Cerebellar nuclear complex (tissue), 1 donor: ENCODE results near the gene GRXCR1.

Experiments used
- DNase-seq, 2 experiments: peaks; one replicate each; lab custom pipeline; 2025; lab: John Stamatoyannopoulos, UW

Gene GRXCR1

GRCh38 chr4:42892413-42892812 is at the start of gene GRXCR1:
Gene GRXCR1, plus strand, starts transcription at chr4:42892713. Its CDS starts 554 bp downstream, at chr4:42893267.
- DNase-seq = no peak

DNA sequence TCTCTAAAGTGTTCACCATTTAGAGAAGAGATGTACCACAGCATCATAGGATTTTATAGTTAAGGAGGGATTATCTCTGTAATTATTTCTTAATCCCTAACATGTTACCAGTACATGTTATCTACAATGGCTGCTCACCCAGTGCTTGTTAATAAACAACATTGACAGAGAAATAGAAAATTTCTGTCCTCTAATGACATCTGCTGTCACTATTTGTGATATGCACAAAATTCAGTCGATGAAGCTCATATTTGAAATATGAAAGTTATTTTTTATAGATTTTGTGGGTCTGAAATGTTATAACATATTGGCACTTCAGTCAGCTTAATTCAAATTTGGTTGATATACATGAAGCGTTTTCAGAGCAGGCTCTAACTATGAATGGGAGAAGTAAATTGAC is 48.8 kb upstream of the GRXCR1 start:
- no peak for DNase-seq

DNA sequence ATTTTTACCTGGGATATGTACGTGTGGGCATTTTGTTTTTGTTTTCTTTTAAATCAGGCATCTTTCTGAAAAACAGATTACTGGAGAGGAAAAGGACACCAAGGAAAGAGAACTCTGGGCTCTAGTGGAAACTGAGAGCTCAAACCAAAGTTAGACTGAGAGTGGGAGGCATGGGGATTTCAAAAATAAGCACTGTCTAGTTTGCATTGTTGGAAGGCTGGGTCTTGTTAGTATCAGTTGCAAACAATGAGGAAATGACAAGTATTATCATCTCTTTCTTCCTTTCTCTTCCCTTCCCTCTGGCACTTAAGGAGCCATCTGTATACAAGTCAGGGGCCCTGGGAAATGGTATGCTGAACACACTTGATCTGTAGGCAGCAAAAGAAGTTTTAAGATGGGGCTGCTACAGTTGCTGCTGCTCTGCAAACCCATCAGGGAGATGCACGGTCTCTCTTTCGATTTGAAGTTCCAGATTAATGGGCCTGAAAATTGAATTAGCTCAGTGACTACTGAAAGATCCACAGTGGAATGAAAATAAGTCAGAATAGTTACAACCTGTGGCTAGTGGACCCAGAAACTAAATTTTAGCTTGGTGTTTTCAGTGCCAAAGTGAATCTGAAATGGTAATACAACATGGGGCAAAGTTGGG is 48.0 kb upstream of the GRXCR1 start:
- DNase-seq = no peak

- no peak for DNase-seq
Measured at GRCh38 chr4:42845586-42845985, 46.9 kb upstream of the GRXCR1 start.

DNA sequence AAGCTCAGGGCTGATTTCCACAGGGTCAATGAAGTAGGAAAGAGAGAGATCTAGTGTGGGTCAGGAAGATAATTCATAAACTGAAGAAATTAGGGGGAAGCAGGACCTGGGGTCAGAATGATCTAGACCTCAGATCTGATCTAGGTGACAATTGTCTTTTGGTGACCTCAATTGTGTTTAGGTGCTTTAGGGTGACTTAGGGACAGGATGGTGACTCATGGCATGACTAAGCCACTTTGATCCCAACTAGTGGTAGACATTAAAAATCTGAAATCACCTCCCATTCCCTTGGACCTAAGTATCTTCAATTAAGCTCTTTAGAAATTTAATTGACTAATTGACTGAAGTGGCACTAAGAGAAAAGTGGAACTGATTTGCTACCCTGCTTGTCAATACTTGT is 36.7 kb upstream of the GRXCR1 start:
- DNase-seq = no peak

- peak in 1 of 2 experiments; percentile 8 for DNase-seq
Measured at GRCh38 chr4:42865572-42866189, 26.8 kb upstream of the GRXCR1 start.

DNA sequence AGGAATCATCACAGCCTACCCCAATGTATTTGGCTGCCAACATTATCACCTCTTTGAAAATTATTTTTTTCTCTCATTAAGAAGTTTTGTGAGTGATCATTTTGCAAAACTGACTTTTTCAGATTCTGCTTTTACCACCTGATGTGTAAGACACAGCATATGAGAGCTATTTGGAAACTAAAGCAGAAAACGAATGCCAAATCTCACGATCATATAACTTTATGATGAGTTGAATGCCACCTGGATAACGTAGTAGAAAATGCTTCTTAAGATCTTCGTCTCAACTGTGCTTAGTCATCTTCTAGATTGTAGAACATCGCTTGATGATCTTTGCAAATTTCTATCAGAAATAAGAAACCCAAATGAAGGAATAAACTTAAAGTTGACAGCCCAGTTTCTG is 21.3 kb upstream of the GRXCR1 start:
- DNase-seq = no peak

- DNase-seq = no peak
Measured at GRCh38 chr4:42871671-42872290, 20.7 kb upstream of the GRXCR1 start.

GRCh38 chr4:42878863-42879262 is 13.7 kb upstream of the GRXCR1 start:
- no peak for DNase-seq

DNA sequence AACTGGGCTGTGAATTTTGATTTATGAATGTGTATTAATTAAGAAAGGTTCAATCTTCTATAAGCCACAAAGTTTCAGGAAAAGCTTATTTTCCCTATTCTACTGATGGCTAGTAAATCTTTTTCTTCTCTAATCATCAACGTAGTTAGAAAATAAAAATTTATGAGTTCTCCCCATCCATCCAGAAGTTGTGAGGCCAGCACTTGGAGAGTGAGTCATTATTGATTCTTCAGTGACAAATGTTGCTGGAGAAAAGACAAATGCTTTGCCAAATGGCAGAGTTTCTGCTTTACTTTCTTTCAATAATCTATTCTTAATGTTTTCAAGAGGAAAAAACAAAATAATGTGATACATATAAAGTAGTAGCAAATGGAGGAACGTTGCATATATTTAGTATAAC is 11.3 kb upstream of the GRXCR1 start:
- DNase-seq = no peak

DNA sequence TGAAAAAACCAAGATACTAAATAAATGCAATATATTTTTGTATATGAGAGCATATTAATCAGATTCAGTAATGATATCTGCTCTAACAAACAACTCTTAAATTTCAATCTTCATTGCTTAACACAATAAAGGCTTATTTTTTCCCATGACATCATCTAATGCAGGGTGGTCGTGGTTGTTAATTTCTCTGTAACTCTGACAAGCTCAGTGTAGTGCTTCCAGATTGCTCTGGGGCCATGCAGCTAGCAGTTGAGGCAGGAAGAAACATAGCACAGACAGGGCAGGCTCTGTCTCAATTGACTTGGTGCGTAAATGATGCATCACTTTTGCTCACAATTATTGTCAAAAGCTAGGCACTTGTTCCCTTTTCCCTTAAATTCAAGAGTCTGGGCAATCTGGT is 869 bp upstream of the GRXCR1 start:
- DNase-seq = no peak

GRCh38 chr4:42895452-42895851 is 2.9 kb downstream of the GRXCR1 start:
- DNase-seq = no peak

DNA sequence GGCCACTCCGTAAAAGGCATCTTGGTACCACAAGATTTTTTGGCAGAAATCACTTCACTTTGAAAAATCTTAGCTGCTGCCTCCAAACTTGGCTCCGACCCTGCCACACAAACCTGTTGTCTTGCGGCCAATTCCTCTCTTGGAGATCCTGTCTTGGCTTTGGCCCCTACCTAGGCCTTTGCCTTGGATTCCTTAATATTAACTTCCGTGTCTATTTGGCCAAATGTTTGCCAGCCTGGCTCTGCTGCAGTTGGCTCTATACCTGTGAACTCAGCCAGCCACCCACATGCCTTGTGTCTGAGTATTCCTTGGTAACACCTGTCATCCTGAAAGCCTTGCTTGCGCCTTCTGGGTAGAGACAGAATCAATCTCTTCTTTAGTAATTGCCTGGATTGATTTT is 12.5 kb downstream of the GRXCR1 start:
- peak; percentile 25 to 62 for DNase-seq

- no peak for DNase-seq
Measured at GRCh38 chr4:42905591-42905990, 13.1 kb downstream of the GRXCR1 start.

- DNase-seq = no peak
Measured at GRCh38 chr4:42906341-42906740, 13.8 kb downstream of the GRXCR1 start.

GRCh38 chr4:42906891-42907759 is 14.6 kb downstream of the GRXCR1 start:
- DNase-seq = no peak

GRCh38 chr4:42910459-42910858 is 17.9 kb downstream of the GRXCR1 start:
- DNase-seq = no peak

DNA sequence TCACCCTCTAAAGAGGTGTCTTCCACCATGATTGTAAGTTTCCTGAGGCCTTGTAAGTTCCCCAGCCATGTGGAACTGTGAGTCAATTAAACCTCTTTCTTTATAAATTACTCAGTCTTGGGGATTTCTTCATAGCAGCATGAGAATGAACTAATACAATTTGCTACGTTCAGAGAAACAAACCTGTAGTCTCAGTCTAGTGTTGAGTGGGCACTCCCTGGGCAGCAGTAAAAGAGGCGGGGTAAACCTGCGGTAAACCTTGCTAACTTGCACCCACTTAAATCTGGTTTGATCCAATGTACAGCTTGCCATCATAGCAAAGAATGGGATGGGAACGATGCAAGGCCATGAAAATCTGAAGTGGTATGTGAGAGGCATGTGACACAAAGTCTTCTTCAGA is 22.4 kb downstream of the GRXCR1 start:
- no peak for DNase-seq

GRCh38 chr4:42915484-42915883 is 23.0 kb downstream of the GRXCR1 start:
- no peak for DNase-seq

DNA sequence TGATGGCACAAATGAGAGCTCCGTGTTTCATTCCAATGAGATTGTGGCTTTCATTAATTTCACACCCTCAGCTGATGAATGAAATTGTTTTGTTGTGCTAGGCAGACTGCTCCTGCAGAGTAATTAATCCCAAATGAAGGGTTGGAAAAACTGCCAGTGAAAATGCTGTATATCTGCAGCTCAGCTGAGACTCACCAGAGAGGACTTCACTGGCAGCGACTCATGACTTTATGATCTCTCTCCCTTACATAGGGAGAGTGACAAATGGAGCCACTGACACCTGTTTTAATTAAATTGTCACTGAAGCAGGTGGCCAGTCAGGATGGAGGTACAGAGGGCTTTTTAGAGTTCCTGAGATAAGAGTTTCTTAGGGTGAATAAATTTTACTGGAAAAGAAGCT is 24.8 kb downstream of the GRXCR1 start:
- no peak for DNase-seq

- no peak for DNase-seq
Measured at GRCh38 chr4:42923431-42923830, 30.9 kb downstream of the GRXCR1 start.

DNA sequence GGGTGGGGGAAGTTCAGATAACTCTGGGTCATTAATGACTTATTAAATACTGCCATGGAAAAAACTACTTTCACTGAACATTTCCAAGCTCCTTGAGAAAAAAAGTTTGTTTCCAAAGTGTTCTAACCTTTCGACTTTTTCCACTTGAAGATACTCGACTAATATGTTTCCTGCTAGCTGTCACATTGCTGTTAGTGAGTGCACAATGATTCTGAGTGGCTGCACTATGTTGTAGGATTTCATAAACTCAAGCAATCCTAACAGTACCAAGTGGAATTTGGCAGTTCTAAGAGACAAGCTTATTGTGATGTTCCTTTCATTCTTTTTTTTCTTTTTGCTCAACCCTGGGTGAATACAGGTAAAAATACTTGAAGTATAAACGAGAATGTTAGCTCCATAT is 33.4 kb downstream of the GRXCR1 start:
- no peak for DNase-seq

GRCh38 chr4:42927946-42928345 is 35.4 kb downstream of the GRXCR1 start:
- DNase-seq = no peak
